Liver (tissue), 9 donors: ENCODE measurements around the gene SKI. TPM values are rescaled to one million over a fixed set of nuclear protein-coding genes. Genes with fewer than 3 reads are reported as not detected.
"Not testable (repeated sequence)": the region's sequence is repeated elsewhere in the genome, so short reads cannot be mapped to it uniquely, and the experiment has no call there.

Source experiments
- DNase-seq: peaks from one replicate; pipeline ENCODE4 v3.0.0-alpha.2; 2017; ENCODE audit warnings: low spot score
- H3K27ac ChIP-seq, 2 donors: one replicate each; pipeline ENCODE4 v1.7.0; 2013; ENCODE audit warnings: inconsistent platforms in 2 of 2, low read length in 2 of 2, control low read depth in 1 of 2, low read depth in 1 of 2, mild to moderate bottlenecking in 1 of 2
- H3K27me3 ChIP-seq, 4 donors: one replicate each; pipeline versions ENCODE4 v1.6.1 to v1.7.0; 2013; ENCODE audit warnings: low read length in 3 of 4, inconsistent platforms in 1 of 4, mild to moderate bottlenecking in 1 of 4, moderate library complexity in 1 of 4; ENCODE audit not compliant: control insufficient read depth in 4 of 4, insufficient read depth in 4 of 4
- H3K36me3 ChIP-seq, 4 donors: one replicate each; pipeline versions ENCODE4 v1.6.1 to v1.7.0; 2013; ENCODE audit warnings: low read length in 3 of 4, mild to moderate bottlenecking in 3 of 4, low read depth in 1 of 4, moderate library complexity in 1 of 4; ENCODE audit not compliant: control insufficient read depth in 4 of 4, insufficient read depth in 3 of 4
- H3K4me1 ChIP-seq, 4 donors: one replicate each; pipeline versions ENCODE4 v1.6.1 to v1.7.0; 2013; ENCODE audit warnings: low read length in 3 of 4, mild to moderate bottlenecking in 3 of 4, moderate library complexity in 1 of 4; ENCODE audit not compliant: control insufficient read depth in 4 of 4, insufficient read depth in 4 of 4
- H3K4me3 ChIP-seq, 3 donors: one replicate each; pipeline versions ENCODE4 v1.6.1 to v1.7.0; 2013; ENCODE audit warnings: low read length in 3 of 3, control low read depth in 1 of 3, low read depth in 1 of 3, mild to moderate bottlenecking in 1 of 3
- H3K9ac ChIP-seq, 2 donors: one replicate each; pipeline ENCODE4 v1.7.0; 2013; ENCODE audit warnings: low read length in 2 of 2, mild to moderate bottlenecking in 2 of 2, moderate library complexity in 2 of 2, control low read depth in 1 of 2, low read depth in 1 of 2
- H3K9me3 ChIP-seq, 4 donors: one replicate each; pipeline versions ENCODE4 v1.6.1 to v1.7.0; 2013; ENCODE audit warnings: low read length in 3 of 4; ENCODE audit not compliant: control insufficient read depth in 4 of 4
- CTCF ChIP-seq: fragments of 150-350 bp; IDR thresholded peaks from 2 replicates; pipeline ENCODE4 v1.5.1; 2017; ENCODE audit warnings: improper control_type of control experiment, low read depth, low read length; ENCODE audit not compliant: missing input control
- FOXA1 ChIP-seq: IDR thresholded peaks from 2 replicates; pipeline ENCODE4 v1.6.1; 2016; ENCODE audit warnings: antibody characterized with exemption
- FOXA2 ChIP-seq: IDR thresholded peaks from 2 replicates; pipeline ENCODE4 v1.6.1; 2016; ENCODE audit warnings: antibody characterized with exemption
- HNF4G ChIP-seq: IDR thresholded peaks from 2 replicates; pipeline ENCODE4 v1.6.1; 2016; ENCODE audit warnings: antibody characterized with exemption
- RAD21 ChIP-seq, 2 donors: IDR thresholded peaks; 2 replicates each; pipeline ENCODE4 v1.6.1; 2016; ENCODE audit warnings: antibody characterized with exemption in 2 of 2, mild to moderate bottlenecking in 2 of 2
- REST ChIP-seq: IDR thresholded peaks from 2 replicates; pipeline ENCODE4 v1.6.1; 2016; ENCODE audit warnings: antibody characterized with exemption, mild to moderate bottlenecking
- RXRA ChIP-seq, 2 donors: IDR thresholded peaks; 2 replicates each; pipeline ENCODE4 v1.6.1; 2017 to 2018; ENCODE audit warnings: antibody characterized with exemption in 2 of 2, mild to moderate bottlenecking in 1 of 2
- TAF1 ChIP-seq: conservative IDR thresholded peaks from 2 replicates; pipeline ENCODE4 v1.6.1; 2016; ENCODE audit warnings: antibody characterized with exemption, mild to moderate bottlenecking
- ZBTB33 ChIP-seq: IDR thresholded peaks from 2 replicates; pipeline ENCODE4 v1.6.1; 2016; ENCODE audit warnings: antibody characterized with exemption
- WGBS: extraction: QIAGEN DNeasy Blood & Tissue Kit; methylation state at CpG from one replicate; pipeline ENCODE4 v1.1.7; 2013; 5-methylcytosine and 5-hydroxymethylcytosine counted together
- polyA plus RNA-seq, 2 donors: library from polyadenylated mRNA; stranded (reverse) in 1 of 2; unstranded in 1 of 2; fragments of 200-250 nt in 1 of 2; fragments of >200 nt in 1 of 2; fragmentation: Nextera tagmentation in 1 of 2; extraction: Ambion mirVana in 1 of 2; gene quantifications; one replicate each; pipeline versions ENCODE4 v1.2.1 to v1.2.3, GENCODE V29; 2013 to 2015
- total RNA-seq, 2 donors: library from RNA; depleted of rRNA; stranded (reverse); fragments of >200 nt; gene quantifications; one replicate each; pipeline ENCODE4 v1.2.3, GENCODE V29; 2014
- donor health status: healthy.
- donor health status: healthy.
- donor health status: healthy.
- donor health status: healthy.
- donor health status: healthy.

SKI gene
- total and polyA plus RNA-seq, 4 donors, result 3.2 to 21.3 (median 19.5) TPM

- TF ChIP-seq CTCF, result no peak
Measured at GRCh38 chr1:2323451-2323974, 95.4 kb downstream of the SKI start (continued).

- 91% methylated on average over 18 of the region's 18 CpGs for WGBS
- no peak overlapping the region for H3K9ac ChIP-seq
- no peak overlapping the region for H3K4me3 ChIP-seq
- H3K9me3 ChIP-seq, result no peaks in the 10 kb centered on the region
- H3K27ac ChIP-seq, result no peak overlapping the region
- no peaks in the 10 kb centered on the region for H3K36me3 ChIP-seq
- H3K27me3 ChIP-seq, result no peaks in the 10 kb centered on the region
- H3K4me1 ChIP-seq, result no peaks in the 10 kb centered on the region
- DNase-seq, result no peak
- TF ChIP-seq FOXA2 (no peak), RXRA (IDR thresholded peaks at IDR 0.05) (no peak), FOXA1 (no peak), REST (no peak), ZBTB33 (no peak), RAD21 (IDR thresholded peaks at IDR 0.05) (no peak)
Measured at GRCh38 chr1:2324553-2325366, 96.6 kb downstream of the SKI start.

GRCh38 chr1:2326524-2326923 is 98.4 kb downstream of the SKI start:
- no peak overlapping the region for H3K4me3 ChIP-seq
- H3K27ac ChIP-seq, result no peak overlapping the region
- H3K27me3 ChIP-seq, result no peaks in the 10 kb centered on the region
- H3K36me3 ChIP-seq, result no peaks in the 10 kb centered on the region
- 92% methylated on average over 21 of the region's 21 CpGs for WGBS
- no peak for TF ChIP-seq HNF4G
- TF ChIP-seq CTCF, result no peak
- TF ChIP-seq RAD21 (IDR thresholded peaks at IDR 0.05), result no peak
- no peak for TF ChIP-seq TAF1
- TF ChIP-seq REST, result no peak
- DNase-seq, result no peak
- H3K4me1 ChIP-seq, result no peaks in the 10 kb centered on the region
- no peak overlapping the region for H3K9ac ChIP-seq
- H3K9me3 ChIP-seq, result no peaks in the 10 kb centered on the region

GRCh38 chr1:2327162-2327561 is 99.0 kb downstream of the SKI start:
- H3K9ac ChIP-seq, H3K4me1 ChIP-seq, H3K9me3 ChIP-seq, H3K27ac ChIP-seq, H3K27me3 ChIP-seq, H3K36me3 ChIP-seq, DNase-seq, H3K4me3 ChIP-seq: not testable (repeated sequence)
- WGBS, result 95% methylated on average over 2 of the region's 2 CpGs
